B cell (primary cell): ENCODE results near the gene GSTP1.

Experiments used
- CTCF ChIP-seq: fragments of 200-600 bp; IDR thresholded peaks from one replicate; pipeline ENCODE4 v1.8.0; 2022; ENCODE audit warnings: antibody characterized with exemption, mild to moderate bottlenecking
- EZH2 ChIP-seq: IDR thresholded peaks from 2 replicates; pipeline ENCODE4 v1.6.1; 2012; ENCODE audit warnings: borderline replicate concordance, low read depth, mild to moderate bottlenecking, moderate library complexity, low read length; ENCODE audit not compliant: insufficient read depth, poor library complexity, severe bottlenecking

- TF ChIP-seq CTCF (no peak), EZH2 (no peak)
Observed at GRCh38 chr11:67564230-67564629, 19.4 kb upstream of the GSTP1 start.
